Kidney (tissue), 14 donors: ENCODE results near the gene CD83. TPM values are rescaled to one million over a fixed set of nuclear protein-coding genes. Genes with fewer than 3 reads are reported as not detected.

Source experiments
- DNase-seq, 5 donors: peaks; one replicate each; pipeline ENCODE4 v3.0.0-alpha.2; 2013 to 2020
- FAIRE-seq: peaks from 2 replicates; lab custom pipeline; 2012; peaks lifted over from hg19 to GRCh38; lab: Jason Lieb, UNC
- H3K27ac ChIP-seq, 2 donors: one replicate each; pipeline ENCODE4 v1.7.0; 2013; ENCODE audit warnings: low read depth in 2 of 2, low read length in 2 of 2, inconsistent platforms in 1 of 2
- H3K27me3 ChIP-seq: one replicate; pipeline ENCODE4 v1.7.1; 2013; ENCODE audit warnings: low read length, inconsistent platforms; ENCODE audit not compliant: control insufficient read depth, insufficient read depth
- H3K36me3 ChIP-seq, 3 donors: one replicate each; pipeline versions ENCODE4 v1.7.0 to v1.7.1; 2013; ENCODE audit warnings: low read length in 3 of 3, control low read depth in 1 of 3, inconsistent platforms in 1 of 3; ENCODE audit not compliant: insufficient read depth in 3 of 3, control insufficient read depth in 2 of 3
- H3K4me1 ChIP-seq, 3 donors: one replicate each; pipeline versions ENCODE4 v1.7.0 to v1.7.1; 2013; ENCODE audit warnings: low read length in 3 of 3, inconsistent platforms in 1 of 3, low read depth in 1 of 3; ENCODE audit not compliant: control insufficient read depth in 2 of 3, insufficient read depth in 2 of 3
- H3K4me3 ChIP-seq, 3 donors: one replicate each; pipeline versions ENCODE4 v1.7.0 to v1.8.1; 2013; ENCODE audit warnings: low read length in 3 of 3, control low read depth in 1 of 3, inconsistent platforms in 1 of 3
- H3K9ac ChIP-seq, 3 donors: one replicate each; pipeline versions ENCODE4 v1.7.0 to v1.7.1; 2013; ENCODE audit warnings: low read length in 3 of 3, control low read depth in 1 of 3, inconsistent platforms in 1 of 3
- H3K9me3 ChIP-seq, 3 donors: one replicate each; pipeline versions ENCODE4 v1.7.0 to v1.7.1; 2013; ENCODE audit warnings: low read length in 3 of 3, control low read depth in 1 of 3, inconsistent platforms in 1 of 3; ENCODE audit not compliant: control insufficient read depth in 2 of 3, insufficient read depth in 1 of 3
- intact Hi-C: fragments of 100-400 bp; cut with DNase I; formaldehyde crosslinking; loops from one replicate; pipeline ENCODE4 v1.11.1; 2022
- polyA plus RNA-seq: library from polyadenylated mRNA; stranded (reverse); fragments of 350-450 nt; fragmentation: Illumina TruSeq; extraction: RNeasy Lipid Tissue Mini Kit (QIAGEN cat#74804); gene quantifications from one replicate; pipeline ENCODE4 v1.2.3, GENCODE V29; 2014; ENCODE audit warnings: low read depth, low replicate concordance; ENCODE audit not compliant: insufficient read depth
- total RNA-seq: library from RNA; stranded (reverse); fragmentation: NEBNext Ultra II Directional; extraction: Animal tissue kit (Norgen Biotek cat#: 25700); gene quantifications from one replicate; pipeline ENCODE4 v1.2.1, GENCODE V29; 2021
- TF ChIP-seq, protein P1 (sequence below): IDR thresholded peaks from 3 replicates; pipeline ENCODE4 v1.5.1; 2012; ENCODE audit warnings: mild to moderate bottlenecking, moderate library complexity, borderline replicate concordance; ENCODE audit not compliant: insufficient read depth; ENCODE audit errors: extremely low read depth
- donor health status: control.
- donor health status: control.
- donor health status: control.
- donor health status: control.
- donor health status: control.
- donor health status: DM: yes; HTN: yes; CAD: no.
- donor health status: Normal renal cell carcinoma (clear cell type).

The CD83 gene
- total and polyA plus RNA-seq, 2 donors from 2014 or later, result 4.0 to 15.4 TPM

DNA sequence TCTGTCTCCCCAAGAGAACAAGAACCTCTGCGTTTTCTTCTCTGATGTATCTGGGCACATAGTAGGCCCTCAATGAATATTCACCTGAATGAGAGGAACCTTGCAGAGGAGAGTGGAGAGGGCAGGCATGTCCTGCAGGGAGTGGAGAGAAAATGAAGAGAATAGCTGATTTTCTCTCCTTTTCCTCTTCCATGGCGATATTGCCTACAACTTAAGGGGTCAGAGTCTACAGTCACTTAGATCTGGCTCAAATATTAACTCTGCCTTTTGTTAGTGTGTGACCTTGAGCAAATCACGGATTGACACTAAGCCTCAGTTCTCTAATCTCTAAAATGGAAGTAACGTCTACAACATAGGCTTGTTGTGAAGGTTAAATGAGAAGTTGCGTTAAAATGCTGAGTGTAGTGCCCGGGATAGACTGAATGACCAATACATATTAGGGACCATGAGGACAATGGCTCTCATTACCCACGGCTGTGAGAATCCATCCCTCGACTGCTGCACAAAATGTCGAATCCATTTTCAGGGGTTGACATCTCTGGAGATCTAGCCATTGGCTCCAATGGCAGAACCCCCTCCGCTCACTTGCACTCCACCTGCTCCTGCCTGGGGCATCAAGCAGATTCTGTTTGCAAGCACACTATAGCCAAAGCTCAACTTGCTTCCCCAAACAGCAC, 14.8 kb downstream of the CD83 start:
- Histone ChIP-seq H3K36me3 (peaks cover 0 to 10% (median 0%) of the 10 kb centered on the region in 3 donors), H3K27me3 (no peaks in the 10 kb centered on the region), H3K4me3 (no peak overlapping the region), H3K9me3 (no peaks in the 10 kb centered on the region), H3K27ac (peak overlapping the region; percentile 52 to 55), H3K4me1 (peaks cover 5 to 23% (median 7%) of the 10 kb centered on the region in 3 donors), H3K9ac (no peak overlapping the region)
- intact Hi-C loops, result no loop called here
- no peak for DNase-seq
- TF ChIP-seq, protein P1, sequence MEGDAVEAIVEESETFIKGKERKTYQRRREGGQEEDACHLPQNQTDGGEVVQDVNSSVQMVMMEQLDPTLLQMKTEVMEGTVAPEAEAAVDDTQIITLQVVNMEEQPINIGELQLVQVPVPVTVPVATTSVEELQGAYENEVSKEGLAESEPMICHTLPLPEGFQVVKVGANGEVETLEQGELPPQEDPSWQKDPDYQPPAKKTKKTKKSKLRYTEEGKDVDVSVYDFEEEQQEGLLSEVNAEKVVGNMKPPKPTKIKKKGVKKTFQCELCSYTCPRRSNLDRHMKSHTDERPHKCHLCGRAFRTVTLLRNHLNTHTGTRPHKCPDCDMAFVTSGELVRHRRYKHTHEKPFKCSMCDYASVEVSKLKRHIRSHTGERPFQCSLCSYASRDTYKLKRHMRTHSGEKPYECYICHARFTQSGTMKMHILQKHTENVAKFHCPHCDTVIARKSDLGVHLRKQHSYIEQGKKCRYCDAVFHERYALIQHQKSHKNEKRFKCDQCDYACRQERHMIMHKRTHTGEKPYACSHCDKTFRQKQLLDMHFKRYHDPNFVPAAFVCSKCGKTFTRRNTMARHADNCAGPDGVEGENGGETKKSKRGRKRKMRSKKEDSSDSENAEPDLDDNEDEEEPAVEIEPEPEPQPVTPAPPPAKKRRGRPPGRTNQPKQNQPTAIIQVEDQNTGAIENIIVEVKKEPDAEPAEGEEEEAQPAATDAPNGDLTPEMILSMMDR, result no peak
- no peak for FAIRE-seq

DNA sequence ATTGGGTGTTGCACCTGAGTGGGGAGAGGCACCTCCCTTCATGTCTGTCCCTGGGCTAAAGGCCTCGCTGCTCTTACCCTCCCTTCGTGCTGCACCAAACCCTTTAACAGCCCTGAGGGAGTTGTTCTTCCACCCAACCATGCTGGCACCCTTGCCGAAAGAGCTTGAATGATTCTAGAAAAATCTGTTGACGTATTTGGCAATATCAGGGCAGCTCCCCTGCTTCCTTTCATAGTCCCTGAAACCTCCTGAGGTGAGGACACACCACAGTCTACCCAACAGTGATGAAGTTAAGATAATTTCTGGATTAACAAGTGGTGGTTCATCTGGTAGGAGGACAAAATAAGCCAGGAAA, 15.3 kb downstream of the CD83 start:
- no peak for FAIRE-seq
- peaks cover 5 to 17% (median 7%) of the 10 kb centered on the region in 3 donors for H3K4me1 ChIP-seq
- TF ChIP-seq, protein P1, result no peak

DNA sequence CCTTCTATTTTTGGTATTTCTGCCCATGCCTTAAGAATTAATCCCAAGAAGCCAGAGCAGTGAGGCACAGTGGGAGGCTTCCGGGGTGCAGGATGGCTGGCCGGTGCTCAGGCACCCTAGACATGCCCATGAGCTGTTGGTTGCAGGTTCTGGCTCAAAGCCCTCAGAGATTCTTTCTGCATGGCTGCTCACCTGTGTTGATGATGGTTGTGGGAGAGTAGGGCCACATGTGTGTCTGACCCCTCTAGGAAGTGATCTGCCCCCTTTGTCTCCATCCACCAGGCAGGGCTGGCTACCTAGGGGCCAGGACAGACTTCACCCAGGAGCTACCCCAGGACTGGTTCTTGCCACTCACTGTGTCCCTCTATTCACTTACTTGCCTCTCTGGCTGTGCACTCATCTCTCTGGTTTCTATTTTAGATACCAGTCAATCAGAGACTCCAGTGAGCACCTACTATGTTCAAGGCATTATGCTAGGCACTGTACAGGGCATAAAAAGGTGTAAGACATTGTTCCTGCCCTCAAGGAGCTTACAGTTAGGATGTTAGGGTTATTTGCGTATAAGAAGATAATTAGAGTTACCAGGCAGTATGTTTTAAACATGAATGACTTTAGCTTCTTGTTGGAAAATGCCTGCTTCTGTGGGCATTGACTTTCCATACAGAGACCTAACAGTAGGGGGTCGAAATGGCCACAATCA, 16.8 kb downstream of the CD83 start:
- Histone ChIP-seq H3K9me3 (no peaks in the 10 kb centered on the region), H3K27me3 (no peaks in the 10 kb centered on the region), H3K4me1 (peaks cover 5 to 17% (median 7%) of the 10 kb centered on the region in 3 donors), H3K36me3 (peaks cover 0 to 10% (median 0%) of the 10 kb centered on the region in 3 donors), H3K9ac (no peak overlapping the region), H3K4me3 (no peak overlapping the region), H3K27ac (peak overlapping the region; percentile 48 to 52)
- intact Hi-C loops, result no loop called here
- FAIRE-seq (no peak), DNase-seq (no peak)
- TF ChIP-seq, protein P1, result no peak

More for the DNA sequence above, 15.3 kb downstream of the CD83 start:
- Histone ChIP-seq H3K9me3 (no peaks in the 10 kb centered on the region), H3K27me3 (no peaks in the 10 kb centered on the region), H3K4me3 (no peak overlapping the region), H3K27ac (peak overlapping the region; percentile 52 to 55), H3K9ac (no peak overlapping the region), H3K36me3 (peaks cover 0 to 10% (median 0%) of the 10 kb centered on the region in 3 donors)
- intact Hi-C loops, result no loop called here
- no peak for DNase-seq
